NT2/D1 (cell line): ENCODE data around the gene LAMTOR5.

Experiments
- YY1 ChIP-seq: IDR thresholded peaks from 2 replicates; pipeline ENCODE4 v1.6.1; 2011; ENCODE audit not compliant: insufficient read length, insufficient read depth
- ZNF274 ChIP-seq: IDR thresholded peaks from 2 replicates; pipeline ENCODE4 v1.6.1; 2011; ENCODE audit warnings: mild to moderate bottlenecking, low read depth, low read length

DNA sequence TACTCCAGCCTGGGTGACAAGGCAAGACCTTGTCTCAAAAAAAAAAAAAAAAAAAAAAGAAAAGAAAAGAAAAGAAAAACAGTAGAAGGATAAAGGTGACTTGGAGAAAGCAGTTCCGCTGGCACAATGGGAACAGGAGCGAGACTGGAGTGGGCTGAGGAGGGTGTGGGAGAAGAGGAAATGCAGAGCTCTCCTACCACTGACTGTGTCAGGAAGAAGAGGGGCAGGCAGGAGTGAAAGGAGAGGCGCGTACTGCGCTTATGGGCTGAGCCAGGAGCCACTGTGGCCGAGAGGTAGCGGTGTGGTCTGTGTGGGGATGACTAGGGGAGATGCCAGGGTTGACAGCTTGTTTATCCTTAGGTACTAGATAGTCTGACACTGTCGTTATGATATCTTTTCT is 37.1 kb upstream of the LAMTOR5 start:
- TF ChIP-seq YY1 (no peak), ZNF274 (no peak)
